Body of pancreas (tissue), 4 donors: ENCODE results near the gene MR1. TPM values are rescaled to one million over a fixed set of nuclear protein-coding genes. Genes with fewer than 3 reads are reported as not detected.

Experiments
- ATAC-seq: fragments of 150-250 bp; one replicate; pipeline ENCODE4 v1.9.1; 2016
- DNase-seq, 4 donors: peaks; one replicate each; pipeline ENCODE4 v3.0.0-alpha.2; 2019
- H3K27ac ChIP-seq, 4 donors: fragments of 200-600 bp; sonication (generic); 1 replicate in 3 of 4; 2 replicates in 1 of 4; pipeline versions ENCODE4 v1.5.1 to v1.6.1; 2016 to 2019; ENCODE audit warnings: mild to moderate bottlenecking in 1 of 4, mixed read lengths in 1 of 4, moderate library complexity in 1 of 4
- H3K27me3 ChIP-seq, 2 donors: fragments of 200-600 bp; sonication (generic); one replicate each; pipeline ENCODE4 v1.6.0; 2016; ENCODE audit warnings: mild to moderate bottlenecking in 1 of 2
- H3K36me3 ChIP-seq, 2 donors: fragments of 200-600 bp; sonication (generic); replicated peaks in 1 of 2; 2 replicates each; pipeline ENCODE4 v1.5.1; 2016; ENCODE audit warnings: low read depth in 2 of 2; ENCODE audit not compliant: insufficient read depth in 1 of 2
- H3K4me1 ChIP-seq: fragments of 200-600 bp; sonication (generic); one replicate; pipeline ENCODE4 v1.6.0; 2016
- H3K4me3 ChIP-seq, 2 donors: fragments of 200-600 bp; sonication (generic); 1 replicate in 1 of 2; 2 replicates in 1 of 2; pipeline ENCODE4 v1.5.1; 2016 to 2019
- H3K9me3 ChIP-seq, 3 donors: fragments of 200-600 bp; sonication (generic); 1 replicate in 2 of 3; 2 replicates in 1 of 3; pipeline ENCODE4 v1.5.1; 2016
- CTCF ChIP-seq, 7 experiments: fragments of 450-650 bp in 4 of 7; fragments of 200-600 bp in 3 of 7; sonication (generic) in 3 of 7; IDR thresholded peaks; one replicate each; pipeline ENCODE4 v1.5.1; 2016 to 2019; ENCODE audit warnings: antibody characterized with exemption in 7 of 7
- POLR2A ChIP-seq, 3 donors: fragments of 450-650 bp; IDR thresholded peaks; one replicate each; pipeline ENCODE4 v1.6.1; 2016; ENCODE audit warnings: antibody characterized with exemption in 3 of 3, mild to moderate bottlenecking in 2 of 3
- WGBS, 2 donors: methylation state at CpG; one replicate each; pipeline ENCODE4 v1.1.5; 2017; 5-methylcytosine and 5-hydroxymethylcytosine counted together
- intact Hi-C: fragments of 100-400 bp; cut with DNase I; formaldehyde crosslinking; loops from one replicate; pipeline ENCODE4 v1.15.1; 2023
- total RNA-seq, 2 donors: library from RNA; depleted of rRNA; stranded (reverse); fragments of >200 nt; gene quantifications; one replicate each; pipeline ENCODE4 v1.1.0, GENCODE V29; 2016

Gene MR1
- total RNA-seq, 2 donors from 2014 or later = 2.3 to 4.9 TPM

GRCh38 chr1:181064702-181065101 lies 30.9 kb downstream of the MR1 start:
- no peaks in the 10 kb centered on the region for H3K36me3 ChIP-seq
- 40 to 42% methylated on average over 1 of the region's 1 CpG for WGBS, 2 donors
- H3K4me3 ChIP-seq = no peak overlapping the region
- intact Hi-C loops = no loop called here
- no peak overlapping the region for H3K27ac ChIP-seq
- no peaks in the 10 kb centered on the region for H3K27me3 ChIP-seq
- ATAC-seq (no peak), DNase-seq (no peak)
- TF ChIP-seq CTCF (IDR thresholded peaks at IDR 0.05) = no peak
- TF ChIP-seq POLR2A (IDR thresholded peaks at IDR 0.05) = no peak
- H3K4me1 ChIP-seq = no peaks in the 10 kb centered on the region
- no peaks in the 10 kb centered on the region for H3K9me3 ChIP-seq

- 62 to 73% methylated on average over 9 to 10 of the region's 10 CpGs for WGBS, 2 donors
- DNase-seq (no peak), ATAC-seq (no peak)
- intact Hi-C loops = no loop called here
- no peak overlapping the region for H3K4me3 ChIP-seq
- no peaks in the 10 kb centered on the region for H3K36me3 ChIP-seq
- H3K9me3 ChIP-seq = no peaks in the 10 kb centered on the region
- no peaks in the 10 kb centered on the region for H3K27me3 ChIP-seq
- no peaks in the 10 kb centered on the region for H3K4me1 ChIP-seq
- TF ChIP-seq POLR2A (IDR thresholded peaks at IDR 0.05) (no peak), CTCF (IDR thresholded peaks at IDR 0.05) (no peak)
- H3K27ac ChIP-seq = no peak overlapping the region
These were observed 39.9 kb downstream of the MR1 start for GRCh38 chr1:181073638-181074037.

GRCh38 chr1:181075766-181076350 lies 42.1 kb downstream of the MR1 start:
- Histone ChIP-seq H3K9me3 (no peaks in the 10 kb centered on the region), H3K4me3 (no peak overlapping the region), H3K36me3 (no peaks in the 10 kb centered on the region), H3K27me3 (no peaks in the 10 kb centered on the region), H3K27ac (no peak overlapping the region), H3K4me1 (no peaks in the 10 kb centered on the region)
- no peak for ATAC-seq
- intact Hi-C loops = no loop called here
- no peak for DNase-seq
- WGBS, 2 donors = 54 to 56% methylated on average over 5 of the region's 5 CpGs
- TF ChIP-seq CTCF (IDR thresholded peaks at IDR 0.05) (no peak), POLR2A (IDR thresholded peaks at IDR 0.05) (no peak)

- intact Hi-C loops = no loop called here
- no peak for TF ChIP-seq CTCF (IDR thresholded peaks at IDR 0.05)
- no peak for TF ChIP-seq POLR2A (IDR thresholded peaks at IDR 0.05)
- DNase-seq (no peak), ATAC-seq (no peak)
- Histone ChIP-seq H3K27ac (no peak overlapping the region), H3K9me3 (no peaks in the 10 kb centered on the region), H3K4me1 (no peaks in the 10 kb centered on the region), H3K4me3 (no peak overlapping the region), H3K27me3 (no peaks in the 10 kb centered on the region), H3K36me3 (no peaks in the 10 kb centered on the region)
- WGBS, 2 donors = 62 to 63% methylated on average over 3 of the region's 3 CpGs
These were observed 43.1 kb downstream of the MR1 start for GRCh38 chr1:181076852-181077251.

GRCh38 chr1:181077576-181078242 lies 43.9 kb downstream of the MR1 start:
- Histone ChIP-seq H3K4me3 (no peak overlapping the region), H3K36me3 (no peaks in the 10 kb centered on the region), H3K9me3 (no peaks in the 10 kb centered on the region), H3K27ac (no peak overlapping the region), H3K27me3 (no peaks in the 10 kb centered on the region), H3K4me1 (no peaks in the 10 kb centered on the region)
- TF ChIP-seq CTCF (IDR thresholded peaks at IDR 0.05) (no peak), POLR2A (IDR thresholded peaks at IDR 0.05) (no peak)
- DNase-seq = no peak
- intact Hi-C loops = no loop called here
- ATAC-seq = no peak
- WGBS, 2 donors = 70 to 77% methylated on average over 7 of the region's 7 CpGs
